Stimulated activated naive CD8-positive, alpha-beta T cell treated with anti-CD3 and anti-CD28 coated beads, Interleukin-15, Interleukin-2, amounts not matched to agents 100 U/mL and 50 U/mL, for 24 hours (primary cell): ENCODE measurements around the gene KCNK17.

ENCODE experiments used
- ATAC-seq: fragments of 150-1000 bp; cut with Tn5 transposase; one replicate; pipeline ENCODE4 v1.10.0; 2021
- DNase-seq: peaks from one replicate; pipeline ENCODE4 v3.0.0; 2021

The KCNK17 gene

DNA sequence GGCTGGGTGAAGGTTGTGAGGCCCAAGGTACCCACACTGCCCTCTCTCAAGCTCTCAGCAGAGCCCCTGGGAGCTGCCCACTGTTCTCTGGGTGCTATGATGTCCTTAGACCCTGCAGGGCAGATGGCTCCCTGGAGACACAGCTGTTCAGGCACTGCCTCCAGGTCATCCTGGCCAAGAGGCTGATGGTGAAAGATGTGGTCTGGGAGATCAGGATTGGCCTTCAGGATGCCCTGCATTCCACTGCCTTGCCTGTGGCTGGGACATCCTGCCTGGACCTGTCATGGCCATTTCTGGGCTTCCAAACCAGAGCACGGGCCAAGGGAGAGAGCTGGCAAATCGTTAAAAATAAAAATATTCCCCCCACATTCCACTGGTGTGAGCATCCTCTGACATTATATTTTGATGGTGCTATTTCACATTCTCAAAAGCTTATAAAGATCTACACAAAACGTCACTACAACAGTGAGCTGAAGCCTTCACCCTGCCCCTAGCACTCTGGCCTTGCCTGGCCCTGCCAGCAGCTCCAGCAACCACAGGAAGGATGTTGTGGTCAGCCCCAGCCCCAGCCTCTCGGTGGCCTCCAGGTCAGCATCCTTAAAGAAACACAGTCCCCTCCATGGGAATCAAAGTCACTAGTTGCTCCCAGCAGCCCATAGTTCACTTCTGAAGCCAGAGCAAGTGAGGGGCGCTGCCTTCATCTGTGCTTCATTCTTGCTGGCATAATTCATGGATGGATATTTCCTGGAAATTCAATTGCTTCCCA, 21.7 kb upstream of the KCNK17 start:
- DNase-seq (peak; percentile 15), ATAC-seq (no peak)

DNA sequence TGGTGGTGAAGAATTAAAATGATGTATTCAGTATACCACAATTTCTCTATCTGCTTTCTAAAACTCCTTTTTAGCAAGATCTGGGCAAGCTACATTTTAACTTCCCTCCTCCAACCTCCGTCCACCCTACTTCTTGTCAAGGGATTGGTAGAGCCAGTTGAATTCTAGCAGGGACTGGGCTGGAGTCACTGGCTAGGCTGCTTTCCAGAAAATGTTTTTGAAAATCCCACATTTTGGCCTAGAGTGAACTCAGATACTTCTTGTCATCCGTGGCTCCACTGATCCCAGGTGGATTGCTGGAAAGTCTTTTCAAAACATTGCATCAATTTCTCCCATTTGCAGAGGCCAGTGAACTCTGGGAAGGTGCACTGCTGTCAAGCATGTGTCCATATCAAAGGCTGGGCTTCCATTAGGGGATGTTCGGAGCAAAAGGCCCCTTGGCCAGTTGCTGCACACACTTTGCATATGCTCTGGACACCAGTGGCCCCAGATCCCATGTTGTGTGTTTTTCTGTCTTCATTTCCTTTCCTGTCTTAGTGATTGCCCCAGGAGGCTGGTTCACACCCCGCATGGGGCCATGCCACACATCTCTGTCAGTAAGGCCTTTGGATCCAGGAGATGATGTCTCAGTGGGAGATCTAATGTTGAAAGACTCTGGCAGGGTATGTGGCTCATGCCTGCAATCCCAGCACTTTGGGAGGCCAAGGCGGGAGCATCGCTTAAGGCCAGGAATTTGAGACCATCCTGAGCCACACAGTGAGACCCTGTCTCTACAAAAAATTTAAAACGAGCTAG, 19.6 kb upstream of the KCNK17 start:
- ATAC-seq (no peak), DNase-seq (no peak)

DNA sequence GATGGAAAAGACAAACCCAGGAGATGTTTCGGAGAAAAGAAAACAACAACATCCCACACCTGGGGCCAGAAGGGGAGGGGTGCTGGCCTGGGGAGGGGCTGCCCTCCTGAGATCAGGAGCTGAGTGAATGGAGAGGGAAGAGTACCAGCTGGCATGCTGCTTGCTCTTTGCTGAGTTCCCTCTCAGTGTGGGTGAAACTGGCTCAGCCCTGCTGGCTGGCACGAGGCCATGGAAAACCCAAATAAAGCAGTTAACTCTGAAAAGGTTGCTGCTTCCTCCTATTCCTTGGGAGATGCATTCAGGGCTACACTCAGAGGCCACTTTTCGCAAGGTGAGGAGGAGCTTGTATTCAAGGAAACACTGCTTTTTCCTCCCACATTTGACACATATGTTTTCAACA, 16.3 kb upstream of the KCNK17 start:
- DNase-seq, result no peak

DNA sequence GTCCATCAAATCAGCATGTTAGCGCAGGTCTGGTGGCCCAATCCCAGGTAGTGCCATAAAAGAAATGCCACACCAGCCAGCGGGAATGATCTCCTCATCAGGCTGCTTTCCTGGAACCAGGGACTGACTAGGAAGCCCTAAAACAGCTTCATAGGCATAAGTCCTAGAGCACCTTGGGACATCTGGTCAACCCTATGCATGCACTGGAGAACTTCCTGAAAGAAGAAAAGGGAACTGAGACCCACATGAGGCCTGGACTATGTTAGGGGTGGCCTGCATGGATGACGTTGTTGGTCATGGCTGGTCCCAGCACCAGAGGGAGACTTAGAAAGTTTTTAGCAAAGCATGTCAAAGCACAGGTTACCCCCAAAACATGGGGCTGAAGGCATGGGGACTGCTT, 15.8 kb upstream of the KCNK17 start:
- DNase-seq, result no peak
- ATAC-seq, result no peak

More for the DNA sequence above, 16.3 kb upstream of the KCNK17 start:
- no peak for ATAC-seq

DNA sequence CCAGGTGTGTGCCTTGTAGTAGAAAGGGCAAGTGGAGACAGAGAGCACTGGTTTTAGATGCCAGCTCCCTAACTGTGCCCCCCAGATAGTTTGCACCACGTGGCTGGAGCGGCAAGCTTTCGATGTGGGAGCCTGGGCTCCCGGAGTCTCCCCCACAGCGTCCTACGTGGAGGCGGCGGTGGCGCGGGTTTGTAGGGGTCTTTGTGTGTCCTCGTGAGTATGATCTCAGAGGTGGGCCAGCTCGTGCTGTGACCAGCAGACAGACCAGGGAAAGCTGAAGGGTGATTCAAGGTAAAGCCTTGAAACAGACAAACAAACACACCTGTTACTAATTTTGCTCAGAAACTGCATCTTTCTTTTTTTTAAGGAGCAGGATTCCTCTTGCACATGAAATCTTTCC, 13.8 kb upstream of the KCNK17 start:
- ATAC-seq (no peak), DNase-seq (no peak)

DNA sequence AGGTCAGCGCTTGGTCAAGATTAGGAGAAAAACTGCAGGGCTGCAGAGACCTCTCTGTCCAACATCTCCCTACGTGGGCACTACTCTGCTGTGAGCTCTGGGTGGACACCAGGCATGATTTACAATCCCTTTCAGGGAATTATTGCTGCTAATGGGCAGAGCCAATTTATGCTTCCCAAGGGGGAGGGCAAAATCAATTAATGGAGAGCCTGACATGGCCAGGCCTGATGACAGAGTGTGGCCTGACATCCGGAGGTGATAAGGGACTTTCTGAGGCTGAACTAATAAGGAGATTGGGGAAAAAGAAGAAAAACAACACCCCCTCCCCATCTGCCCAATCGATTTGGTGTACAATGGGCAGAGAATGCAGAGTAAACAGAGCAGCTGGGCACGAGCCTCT, 13.3 kb upstream of the KCNK17 start:
- DNase-seq, result no peak
- ATAC-seq, result no peak

DNA sequence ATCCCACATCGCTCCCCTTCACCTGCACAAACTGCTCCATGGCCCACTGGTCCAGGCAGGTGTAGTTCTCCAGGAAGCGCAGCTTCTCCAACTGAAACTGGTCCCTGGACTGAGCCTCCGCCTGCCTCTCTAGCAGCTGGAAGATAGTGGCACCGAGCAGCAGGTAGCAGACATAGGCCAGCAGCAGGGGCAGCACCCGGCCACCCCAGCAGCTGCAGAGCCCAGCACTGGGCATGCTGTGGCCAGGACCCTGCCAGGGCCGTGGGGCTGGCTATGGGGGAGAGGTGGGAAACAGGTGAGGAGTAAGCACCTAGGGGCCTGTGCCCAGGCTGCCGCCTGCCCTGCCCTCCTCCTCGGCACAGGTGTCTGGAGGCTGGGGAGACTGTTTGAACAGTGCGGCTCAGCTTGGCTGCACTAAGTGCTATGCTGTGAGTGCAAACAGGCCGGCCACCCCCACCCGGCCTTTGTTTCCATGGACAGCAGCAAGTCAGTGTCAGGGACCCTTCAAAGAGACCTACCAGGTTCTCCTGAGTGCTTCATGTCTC, 8.2 kb upstream of the KCNK17 start, which contains the start of gene KCNK16:
KCNK16 (minus strand) TSS at position 397 of the 545 bp plus-strand sequence; CDS start at position 235, 162 bp downstream.
- DNase-seq (no peak), ATAC-seq (no peak)

DNA sequence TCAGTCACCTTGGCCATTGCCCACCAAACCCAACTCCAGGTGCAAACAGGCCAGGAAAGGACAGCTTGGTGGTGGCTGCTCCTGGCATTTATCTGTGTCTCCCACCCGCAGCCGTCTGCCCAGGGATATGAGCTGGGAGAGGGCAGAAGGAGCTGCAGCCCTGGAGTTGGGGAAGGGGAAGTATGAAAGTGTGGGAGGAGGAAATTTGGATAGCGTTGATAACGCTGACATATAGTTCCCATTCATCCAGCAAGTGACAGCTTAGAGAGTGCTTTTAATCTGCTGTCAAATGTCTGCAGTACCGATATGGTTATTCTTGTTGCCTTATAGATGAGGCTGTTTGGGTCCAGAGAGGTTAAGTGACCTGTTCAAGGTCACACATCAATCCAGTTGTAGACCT, 7.5 kb upstream of the KCNK17 start:
- DNase-seq, result no peak

DNA sequence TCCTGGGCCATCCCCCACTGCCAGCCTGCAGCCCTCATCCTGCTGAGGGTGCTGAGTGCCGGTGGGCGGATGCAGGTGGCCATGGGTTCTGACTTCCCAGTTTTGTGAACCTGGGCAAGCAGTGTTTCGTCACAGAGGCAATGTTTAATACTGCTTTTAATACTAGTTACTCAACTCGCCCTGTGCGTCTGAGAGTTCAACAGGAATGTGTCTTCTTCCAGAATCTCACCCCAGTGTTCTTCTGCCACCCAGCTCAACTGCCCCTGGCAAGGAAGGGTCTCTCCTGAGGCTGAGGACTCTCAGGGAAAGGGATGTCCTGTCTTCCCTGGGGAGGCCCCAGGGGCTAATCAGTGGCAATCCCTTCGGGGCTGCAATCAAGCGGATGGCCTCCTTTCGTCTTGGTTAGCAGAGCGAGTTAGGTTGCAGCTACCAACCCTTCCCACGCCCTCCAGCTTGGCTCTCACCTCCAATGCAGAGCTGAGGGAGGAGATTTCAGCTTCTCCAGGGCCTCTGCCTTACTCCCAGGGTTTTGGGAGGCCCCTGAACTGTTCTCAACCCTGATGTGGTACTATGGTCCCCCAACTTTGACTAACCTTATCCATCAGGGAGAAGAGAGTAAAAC, 6.3 kb upstream of the KCNK17 start:
- ATAC-seq (no peak), DNase-seq (no peak)

More for the DNA sequence above, 7.5 kb upstream of the KCNK17 start:
- no peak for ATAC-seq

DNA sequence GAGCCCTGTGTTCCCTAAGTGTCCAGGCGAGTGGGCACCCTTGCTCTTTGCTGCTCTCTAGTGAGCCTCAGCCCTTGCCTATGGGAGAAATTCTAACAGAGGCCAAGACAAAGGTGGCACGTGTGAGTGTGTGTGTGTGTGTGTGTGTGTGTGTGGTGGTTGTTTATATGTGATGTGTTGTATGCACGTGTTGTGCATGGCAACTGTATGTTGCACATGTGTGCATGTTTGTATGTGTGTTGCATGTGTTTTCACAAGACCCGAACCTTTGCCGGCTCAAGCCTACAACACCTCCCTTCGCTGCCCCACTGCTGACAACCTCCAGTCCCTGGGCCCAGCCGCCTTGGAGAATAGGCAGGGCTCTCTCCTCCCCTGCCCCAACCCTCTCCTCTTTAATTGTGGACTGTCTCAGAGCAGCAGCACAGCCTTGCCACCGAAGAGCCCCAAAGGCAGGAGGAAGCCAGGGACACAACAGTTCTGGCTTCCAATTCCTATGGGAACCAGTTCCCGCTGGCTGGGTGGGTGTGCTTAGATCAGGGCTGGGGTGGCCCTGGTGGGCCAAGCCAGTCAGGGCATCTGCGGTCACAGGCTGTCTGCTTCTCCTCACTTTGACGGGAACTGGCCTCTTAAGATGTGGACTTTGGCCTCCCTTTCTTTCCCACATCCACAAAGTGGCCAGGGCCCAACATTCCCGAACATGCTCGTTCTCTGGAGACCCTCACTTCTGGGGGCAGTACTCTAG, 5.6 kb upstream of the KCNK17 start:
- DNase-seq (no peak), ATAC-seq (no peak)

DNA sequence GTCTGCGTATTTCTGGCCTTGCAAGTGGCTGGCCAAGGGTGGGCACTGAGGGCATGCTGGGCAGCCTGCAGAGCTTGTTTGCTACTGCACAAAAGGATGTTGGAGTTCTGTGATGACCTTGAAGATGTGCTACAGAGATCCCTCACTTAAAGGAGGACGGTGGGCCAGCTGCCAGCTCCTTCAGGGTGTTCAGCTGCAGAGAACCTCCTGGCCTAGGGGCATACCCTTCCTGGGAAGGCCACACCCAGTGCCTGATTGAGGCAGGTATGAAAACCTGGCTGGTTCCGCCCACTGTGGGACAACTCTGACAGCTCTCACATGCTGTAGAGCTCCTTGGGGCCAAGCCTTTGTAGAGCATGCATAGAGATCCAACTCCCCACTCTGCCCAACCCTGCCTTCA, 3.0 kb upstream of the KCNK17 start:
- DNase-seq, result no peak
- ATAC-seq, result no peak

DNA sequence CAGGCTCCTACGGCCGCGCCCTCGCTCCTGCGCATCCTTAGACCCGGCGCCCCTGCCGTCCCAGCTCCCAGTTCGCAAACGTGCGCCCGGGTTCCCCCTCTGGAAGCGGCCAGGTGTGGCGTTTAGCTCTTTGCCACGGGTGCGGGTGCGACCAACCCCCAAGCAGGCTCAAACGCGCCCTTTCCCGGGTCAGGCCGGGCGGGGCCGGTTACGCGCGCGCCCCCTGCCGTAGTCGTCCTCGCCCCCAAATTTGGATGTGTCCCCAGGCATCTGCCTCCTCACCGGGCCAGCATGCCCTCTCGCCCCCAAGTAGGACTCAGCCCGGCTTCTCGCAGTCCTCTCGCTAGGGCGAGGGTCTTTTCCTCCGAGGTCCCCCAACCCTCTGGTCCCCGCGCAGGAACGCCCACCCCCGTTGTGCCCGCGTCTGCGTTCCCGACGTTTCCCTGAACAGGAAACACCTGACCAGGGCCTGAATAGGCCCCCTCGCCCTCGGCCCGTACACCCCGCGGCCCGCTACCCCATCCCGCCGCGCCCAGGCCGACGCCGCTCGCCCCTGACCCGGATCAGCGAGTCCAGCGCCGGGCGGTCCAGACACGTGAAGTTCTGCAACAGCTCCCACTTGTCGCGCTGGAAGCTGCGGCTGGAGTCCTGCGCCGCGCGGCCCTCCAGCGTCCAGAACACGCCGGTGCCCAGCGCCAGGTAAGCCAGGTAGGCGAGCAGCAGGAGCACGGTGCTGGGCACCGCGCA, 520 bp downstream of the KCNK17 start:
- DNase-seq, result peak; percentile 16
- ATAC-seq, result no peak

DNA sequence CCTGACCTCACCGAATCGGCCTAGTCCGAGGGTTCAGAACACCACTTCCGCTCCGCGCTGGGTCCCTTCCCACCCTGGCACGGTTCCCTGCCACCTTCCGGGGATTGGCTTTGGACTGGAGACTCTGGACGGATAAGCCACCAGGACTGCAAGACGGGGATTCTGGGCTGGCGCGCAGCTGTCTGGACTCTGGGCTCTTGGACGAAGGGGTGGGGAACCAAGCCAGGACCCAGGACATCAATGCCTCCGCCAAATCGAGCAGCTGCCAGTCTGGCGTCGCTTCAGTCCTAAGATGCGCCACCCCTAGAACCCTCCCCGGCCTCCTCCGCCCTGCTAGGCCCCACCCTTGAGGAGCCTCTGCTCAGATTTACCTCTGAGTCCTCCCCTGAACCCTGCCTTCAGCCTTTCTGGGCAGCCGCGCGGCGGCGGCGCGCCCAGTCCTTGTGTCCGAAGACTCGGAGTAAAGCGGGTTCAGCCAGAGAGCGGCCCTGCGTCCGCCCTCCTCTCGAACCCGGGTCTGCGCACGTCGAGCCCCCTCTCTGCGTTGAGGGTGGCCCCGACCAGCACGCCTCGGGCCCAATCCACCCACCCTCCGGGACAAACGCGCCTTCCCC, 1.2 kb downstream of the KCNK17 start:
- ATAC-seq, result no peak

DNA sequence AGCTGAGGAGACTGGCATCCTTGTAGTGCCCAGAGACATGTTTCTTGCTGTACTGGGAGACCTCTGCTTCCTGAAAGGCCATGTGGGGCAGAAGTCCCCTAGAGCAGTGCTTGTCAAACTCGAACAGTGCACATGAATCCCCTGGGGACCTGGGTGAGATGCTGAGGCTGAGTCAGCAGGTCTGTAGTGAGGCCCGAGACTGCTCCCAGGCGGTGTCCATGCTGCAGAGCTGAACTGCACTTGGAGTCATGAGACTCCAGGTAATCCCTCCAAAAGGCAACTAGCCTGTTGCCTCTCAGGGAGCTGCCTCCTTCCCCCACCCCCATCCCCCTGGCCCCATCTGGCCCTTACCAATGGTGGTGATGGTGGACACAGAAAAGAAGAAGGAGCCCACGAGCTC, 3.7 kb downstream of the KCNK17 start:
- ATAC-seq, result no peak
- no peak for DNase-seq

More for the DNA sequence above, 1.2 kb downstream of the KCNK17 start:
- DNase-seq, result no peak

DNA sequence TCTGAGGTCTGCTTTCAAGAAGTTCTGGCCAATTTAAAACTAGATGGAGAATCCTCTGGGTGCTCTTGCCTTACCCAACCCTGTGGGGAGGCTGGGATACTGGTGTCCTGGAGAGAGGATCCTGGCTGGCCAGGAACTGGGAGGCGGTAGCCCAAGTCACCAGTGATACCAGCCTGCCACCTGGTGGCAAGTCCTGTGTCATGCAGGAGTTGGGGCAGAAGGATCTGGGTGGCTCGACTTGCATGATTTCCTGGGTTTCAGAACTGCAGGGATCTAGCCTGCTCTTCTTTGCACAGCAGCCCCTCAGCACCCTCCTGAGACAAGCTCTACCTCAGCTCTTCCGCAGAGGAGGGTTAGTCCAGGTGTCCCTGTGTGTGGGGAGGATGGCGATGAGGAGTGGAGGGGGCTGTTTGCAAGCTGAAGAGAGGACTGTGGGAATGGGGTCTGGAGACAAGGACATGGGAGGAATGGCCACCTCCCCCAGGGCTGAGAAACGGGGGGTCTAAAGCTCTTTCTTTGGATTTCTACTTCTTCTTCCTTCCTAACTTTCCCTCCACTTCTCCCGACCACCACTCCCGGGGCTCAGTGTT, 4.2 kb downstream of the KCNK17 start:
- no peak for ATAC-seq
- DNase-seq, result peak; percentile 75

DNA sequence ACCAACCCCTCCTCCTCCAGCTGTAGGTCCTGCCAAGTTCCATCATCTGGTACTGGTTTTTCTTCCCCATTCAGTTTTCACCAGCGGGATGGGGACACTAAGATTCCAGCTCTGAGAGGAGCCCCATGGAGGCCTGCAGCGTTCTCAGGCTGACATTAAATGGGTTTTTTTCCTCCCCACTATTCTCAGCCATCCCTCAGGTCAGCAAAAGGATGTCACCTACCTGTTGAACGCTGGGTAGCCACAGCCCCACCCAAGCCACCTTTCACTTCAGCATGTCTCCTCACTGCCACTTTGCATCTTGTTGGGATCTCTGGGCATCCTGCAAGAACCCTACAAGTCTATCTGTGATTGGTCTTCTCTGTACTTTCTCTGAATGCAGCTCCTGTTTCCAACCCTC, 6.8 kb downstream of the KCNK17 start:
- DNase-seq (no peak), ATAC-seq (no peak)

DNA sequence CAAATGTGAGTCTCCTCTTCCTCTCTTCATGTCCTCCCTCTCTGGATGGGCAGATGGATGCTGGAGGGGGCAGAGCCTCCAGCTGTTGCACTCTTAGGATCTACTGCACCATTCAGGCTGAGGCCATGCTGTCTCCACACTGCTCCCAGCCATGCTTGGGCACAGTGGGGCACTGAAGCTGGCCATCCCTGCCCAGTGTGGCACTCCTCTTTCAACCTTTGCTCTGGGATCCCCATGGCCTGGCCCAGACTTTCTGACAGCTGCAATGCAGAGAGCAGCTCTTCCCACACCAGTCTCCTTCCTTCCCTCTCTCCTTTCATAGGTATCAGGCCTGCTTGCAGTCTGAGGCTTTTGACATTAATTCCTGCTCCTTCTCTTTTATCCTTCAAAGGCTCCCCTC, 9.3 kb downstream of the KCNK17 start:
- DNase-seq (no peak), ATAC-seq (no peak)

DNA sequence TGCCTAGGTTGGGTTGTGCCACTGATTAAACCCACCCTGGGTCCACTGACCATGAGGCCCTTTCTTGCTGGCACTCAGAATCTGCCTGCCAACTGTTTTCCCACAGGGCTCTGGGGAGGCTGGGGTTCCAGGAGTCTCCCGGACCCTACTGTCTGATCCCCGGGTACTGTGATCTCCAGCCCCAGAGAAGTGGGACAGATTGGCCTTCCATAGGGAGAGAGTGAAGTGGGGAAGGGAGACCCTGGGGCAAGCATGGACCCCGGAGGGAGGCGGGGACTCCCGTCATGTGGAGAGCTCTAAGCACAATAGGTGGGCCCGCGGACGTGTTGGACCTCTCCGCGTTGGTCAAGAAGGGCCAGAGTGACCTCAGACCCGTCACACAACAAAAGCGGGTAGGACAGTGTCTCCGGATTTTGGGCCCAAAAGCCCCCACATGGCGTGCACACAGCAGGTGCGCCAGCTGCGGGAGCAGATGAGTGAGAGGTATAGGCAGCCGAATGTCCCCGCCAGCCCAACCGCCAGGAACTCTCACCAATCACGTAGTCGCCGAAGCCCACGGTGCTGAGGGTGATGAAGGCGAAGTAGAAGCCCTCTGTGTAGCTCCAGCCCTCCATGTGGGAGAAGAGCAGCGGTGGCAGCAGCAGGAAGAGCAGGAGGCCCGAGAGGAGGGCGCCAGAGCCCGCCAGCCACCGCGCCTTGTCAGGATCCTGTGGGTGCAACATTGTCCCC, 10.6 kb downstream of the KCNK17 start:
- ATAC-seq (peak; percentile 5), DNase-seq (no peak)

DNA sequence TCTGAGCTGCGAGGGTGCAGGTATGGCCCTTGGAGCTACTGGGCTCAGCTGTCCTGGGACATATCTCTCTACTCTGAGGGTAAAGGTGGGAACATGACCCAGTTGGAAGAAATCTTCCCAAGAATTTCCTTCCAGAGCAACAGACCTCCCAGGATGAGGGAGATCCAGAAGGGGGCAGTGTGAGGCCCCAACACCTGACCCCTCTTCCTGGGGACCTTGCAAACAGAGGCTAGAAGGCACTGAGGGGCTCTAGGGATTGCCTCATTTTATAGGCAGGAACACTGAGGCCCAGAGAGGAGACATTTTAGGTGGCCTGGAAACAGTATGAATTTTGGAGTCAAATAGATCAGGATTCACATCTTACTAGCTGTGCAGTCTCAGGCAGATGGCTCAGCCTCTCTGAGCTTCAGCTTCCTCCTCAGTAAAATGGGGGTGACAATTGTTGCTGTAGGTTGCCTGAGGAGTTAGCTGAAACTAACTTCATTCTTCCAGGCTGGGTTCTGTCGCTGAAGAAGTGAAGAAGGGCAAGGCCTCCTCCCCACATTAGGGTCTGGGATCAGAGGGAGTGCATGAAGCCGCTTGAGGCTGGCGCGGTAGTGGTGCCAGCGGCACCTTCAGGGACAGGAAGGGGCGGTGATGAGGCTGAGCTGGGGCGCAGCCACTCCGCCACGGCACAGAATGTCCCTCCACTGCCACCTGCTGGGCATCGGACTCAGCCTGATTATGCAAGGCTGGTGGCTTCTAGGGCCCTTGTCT, 11.4 kb downstream of the KCNK17 start:
- peak; percentile 94 for DNase-seq
- peak; percentile 94 for ATAC-seq
